Colonic mucosa (tissue), 4 donors: ENCODE measurements around the gene TRPC4. TPM values are rescaled to one million over a fixed set of nuclear protein-coding genes. Genes with fewer than 3 reads are reported as not detected.

Source experiments
- DNase-seq: peaks from one replicate; pipeline ENCODE4 v3.0.0-alpha.2; 2020
- H3K27ac ChIP-seq: fragments of 200-600 bp; one replicate; pipeline ENCODE4 v1.8.0; 2021
- H3K27me3 ChIP-seq: fragments of 200-600 bp; one replicate; pipeline ENCODE4 v1.8.0; 2021
- H3K36me3 ChIP-seq: fragments of 200-600 bp; one replicate; pipeline ENCODE4 v1.8.0; 2021
- H3K4me1 ChIP-seq: fragments of 200-600 bp; one replicate; pipeline ENCODE4 v1.8.0; 2021; ENCODE audit warnings: mild to moderate bottlenecking
- H3K4me3 ChIP-seq: fragments of 200-600 bp; one replicate; pipeline ENCODE4 v1.8.0; 2021
- H3K9ac ChIP-seq, 2 donors: one replicate each; pipeline ENCODE4 v1.7.0; 2013; ENCODE audit warnings: control low read depth in 2 of 2, low read depth in 2 of 2, low read length in 2 of 2
- H3K9me3 ChIP-seq: fragments of 200-600 bp; one replicate; pipeline ENCODE4 v1.8.0; 2021
- CTCF ChIP-seq: fragments of 200-600 bp; IDR thresholded peaks from one replicate; pipeline ENCODE4 v1.8.0; 2022; ENCODE audit warnings: antibody characterized with exemption, mild to moderate bottlenecking
- intact Hi-C: fragments of 100-400 bp; cut with DNase I; formaldehyde crosslinking; loops from one replicate; pipeline ENCODE4 v1.14.1; 2022
- total RNA-seq, 2 donors: library from RNA; stranded (reverse); fragmentation: NEBNext Ultra II Directional in 1 of 2; extraction: Animal tissue kit (Norgen Biotek cat#: 25700) in 1 of 2; gene quantifications; one replicate each; pipeline ENCODE4 v1.2.1, GENCODE V29; 2021
- donor health status: healthy.
- donor health status: DM: no; HTN: no; CAD: no.
- donor health status: DM: no; HTN: no; CAD: no.

Gene TRPC4
- total RNA-seq, 2 donors from 2014 or later, result 0.66 TPM; not detected in 1

GRCh38 chr13:37601648-37602440 lies 267.7 kb downstream of the TRPC4 start:
- TF ChIP-seq CTCF, result no peak
- DNase-seq, result no peak
- Histone ChIP-seq H3K9me3 (no peaks in the 10 kb centered on the region), H3K27ac (no peak overlapping the region), H3K9ac (no peak overlapping the region), H3K4me3 (no peak overlapping the region), H3K27me3 (no peaks in the 10 kb centered on the region), H3K36me3 (no peaks in the 10 kb centered on the region), H3K4me1 (no peaks in the 10 kb centered on the region)
- intact Hi-C loops, result loop anchor here (5.0 to 10.0 kb wide), 2 partner anchors 495 to 527 kb away; partner anchors contain the start of gene CSNK1A1L

DNA sequence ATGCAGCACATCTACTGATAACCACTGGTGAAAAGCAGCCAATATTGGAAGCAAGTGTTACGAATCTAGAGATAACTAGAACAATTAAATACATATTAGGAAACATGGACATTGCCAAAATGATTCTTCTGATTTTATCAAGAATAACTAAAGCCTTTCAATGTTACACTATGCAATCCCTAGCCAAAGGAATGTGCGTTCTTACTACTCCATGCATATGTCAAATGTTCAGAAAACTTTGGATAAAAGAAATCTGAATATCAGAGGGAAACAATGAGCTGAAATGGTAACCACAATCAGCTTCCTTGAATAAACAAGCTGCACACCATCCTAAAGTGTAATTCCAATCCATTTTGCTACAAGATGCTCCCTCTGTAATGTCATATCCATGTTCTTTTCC lies 270.1 kb downstream of the TRPC4 start:
- no peak for TF ChIP-seq CTCF
- DNase-seq, result no peak
- Histone ChIP-seq H3K36me3 (no peaks in the 10 kb centered on the region), H3K9me3 (no peaks in the 10 kb centered on the region), H3K27me3 (no peaks in the 10 kb centered on the region), H3K4me3 (no peak overlapping the region), H3K9ac (no peak overlapping the region), H3K27ac (no peak overlapping the region), H3K4me1 (no peaks in the 10 kb centered on the region)
- intact Hi-C loops, result no loop called here

DNA sequence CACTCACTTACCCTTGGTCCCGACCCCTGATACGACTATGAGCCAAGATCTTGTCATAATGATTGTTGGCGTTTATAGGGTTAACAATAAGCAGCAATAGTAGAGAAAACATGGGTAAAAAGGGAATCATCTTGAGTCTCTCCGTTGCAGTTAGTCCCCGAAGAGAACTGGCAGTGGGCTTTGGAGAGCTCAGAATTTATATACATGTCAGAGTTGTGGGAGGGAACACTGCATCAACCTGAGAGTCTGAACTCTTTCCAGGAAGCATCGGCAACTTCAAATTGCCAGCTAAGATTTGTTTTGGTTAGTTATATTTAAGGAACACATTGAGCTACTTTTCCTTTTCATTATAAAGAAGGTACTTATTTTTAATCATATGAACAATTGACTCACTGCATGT lies 271.0 kb downstream of the TRPC4 start, which contains the start of gene POSTN:
Gene POSTN (minus strand): TSS at position 172 of the 400 bp plus-strand sequence. CDS start 42 bp downstream, at position 130.
- Histone ChIP-seq H3K4me1 (no peaks in the 10 kb centered on the region), H3K9me3 (no peaks in the 10 kb centered on the region), H3K9ac (no peak within 1 kb of the TSS), H3K27me3 (no peaks in the 10 kb centered on the region), H3K4me3 (no peak within 1 kb of the TSS), H3K27ac (no peak within 1 kb of the TSS), H3K36me3 (no peaks in the 10 kb centered on the region)
- no peak for TF ChIP-seq CTCF
- DNase-seq, result no peak
- intact Hi-C loops, result no loop called here

DNA sequence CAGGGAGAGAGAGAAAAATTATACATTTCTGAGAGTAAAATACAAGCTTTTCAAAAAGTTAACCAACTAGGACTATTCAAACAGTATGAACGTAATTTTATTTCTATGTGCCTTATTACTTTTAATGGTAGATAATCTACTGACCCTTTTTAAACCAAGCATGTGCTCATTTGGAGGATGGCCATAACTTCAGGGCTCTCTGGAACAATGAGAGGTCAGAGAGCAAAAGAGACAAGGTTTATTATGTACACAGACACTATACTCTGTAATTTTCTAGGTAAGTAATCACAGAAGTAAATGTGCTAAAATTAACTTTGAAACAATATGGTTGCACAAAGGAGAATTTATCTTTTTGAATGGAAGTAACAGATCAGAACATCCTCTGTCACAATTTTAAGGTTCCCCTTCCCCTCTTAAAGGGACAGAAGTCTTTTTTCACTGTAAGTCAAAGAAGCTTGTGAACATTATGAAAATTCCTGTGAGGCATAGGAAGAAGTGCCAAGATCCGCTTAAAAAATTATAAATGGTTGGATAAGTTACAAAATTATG lies 272.0 kb downstream of the TRPC4 start:
- no peaks in the 10 kb centered on the region for H3K27me3 ChIP-seq
- intact Hi-C loops, result no loop called here
- H3K27ac ChIP-seq, result no peak overlapping the region
- no peak overlapping the region for H3K4me3 ChIP-seq
- DNase-seq, result no peak
- H3K9me3 ChIP-seq, result no peaks in the 10 kb centered on the region
- no peak for TF ChIP-seq CTCF
- H3K9ac ChIP-seq, result no peak overlapping the region
- H3K36me3 ChIP-seq, result no peaks in the 10 kb centered on the region
- H3K4me1 ChIP-seq, result no peaks in the 10 kb centered on the region

DNA sequence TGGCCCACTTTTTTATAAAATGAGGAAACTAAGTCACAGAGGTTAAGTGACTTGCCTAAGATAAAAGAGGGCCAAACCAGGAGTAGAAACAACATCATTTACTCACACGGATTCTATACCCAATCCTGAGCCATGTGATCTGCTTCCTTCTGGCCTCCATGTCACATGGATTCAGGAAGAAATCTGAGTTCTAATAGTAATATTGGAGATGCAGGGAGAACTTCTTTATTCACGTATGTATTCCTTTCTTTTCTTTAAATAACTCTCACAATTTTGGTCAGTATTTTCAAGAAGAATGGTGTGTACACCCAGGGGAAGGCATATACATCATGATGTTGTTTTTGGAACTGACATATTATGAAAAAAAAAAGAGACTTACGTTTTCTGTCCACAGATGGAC lies 272.8 kb downstream of the TRPC4 start:
- DNase-seq, result no peak
- no peak for TF ChIP-seq CTCF
- Histone ChIP-seq H3K4me1 (no peaks in the 10 kb centered on the region), H3K9me3 (no peaks in the 10 kb centered on the region), H3K27ac (no peak overlapping the region), H3K9ac (no peak overlapping the region), H3K36me3 (no peaks in the 10 kb centered on the region), H3K4me3 (no peak overlapping the region), H3K27me3 (no peaks in the 10 kb centered on the region)
- intact Hi-C loops, result no loop called here
